ENCODE results near the gene CSF3. TPM values are rescaled to one million over a fixed set of nuclear protein-coding genes. Genes with fewer than 3 reads are reported as not detected.

CSF3 gene
- total and polyA plus RNA-seq, 2 donors (not counting 1 experiment from before 2014, with no cell fraction given) = 0.09 TPM; not detected in 1

DNA sequence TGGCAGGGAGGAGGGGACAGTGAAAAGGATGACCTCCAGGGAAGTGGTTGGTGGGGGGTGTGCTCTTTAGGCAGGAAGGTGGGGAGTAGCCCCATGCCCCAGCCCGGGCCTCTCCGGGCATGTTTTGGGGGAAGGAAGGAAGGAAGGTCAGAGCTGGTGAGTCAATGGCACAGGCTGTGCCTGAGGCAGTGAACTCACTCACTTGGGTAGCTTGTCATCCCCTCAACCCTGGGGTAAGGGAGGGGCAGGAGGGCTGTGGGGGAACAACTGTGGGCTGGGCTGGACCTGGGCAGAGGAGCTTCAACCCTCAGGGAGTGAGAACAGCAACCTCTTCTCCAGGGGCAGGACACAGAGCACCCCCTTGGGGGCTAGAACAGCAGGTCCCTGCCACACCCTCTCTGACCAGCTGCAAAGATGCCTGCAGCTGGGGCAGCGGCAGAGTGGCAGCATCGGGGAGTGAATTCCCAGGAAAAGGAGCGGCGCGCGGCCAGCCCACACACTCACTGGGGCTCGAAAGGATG, 6.3 kb downstream of the CSF3 start:
- no peak for ATAC-seq (ENCODE audit: low read depth)
- Histone ChIP-seq H3K27me3 (replicated peaks in 1 of 4; ENCODE audit: control extremely low read depth in 1 of 4, control insufficient read depth in 3 of 4, insufficient read depth in 4 of 4, low read length in 3 of 4) (no peaks in the 10 kb centered on the region), H2AFZ (ENCODE audit: insufficient read depth, low read depth, low read length, poor library complexity, severe bottlenecking) (no peak overlapping the region), H3K36me3 (replicated peaks in 1 of 2; ENCODE audit: control extremely low read depth in 1 of 2, control insufficient read depth in 1 of 2, extremely low read depth in 1 of 2, insufficient read depth in 2 of 2, low read length in 1 of 2) (peaks cover 0 to 65% of the 10 kb centered on the region in 2 experiments), H4K20me1 (ENCODE audit: control insufficient read depth, insufficient read depth, low read length, poor library complexity, severe bottlenecking) (no peaks in the 10 kb centered on the region), H3K4me1 (ENCODE audit: control insufficient read depth in 2 of 2, insufficient read depth in 2 of 2, low read length in 2 of 2) (no peaks in the 10 kb centered on the region), H3K4me3 (ENCODE audit: control extremely low read depth in 1 of 5, extremely low read depth in 1 of 5, insufficient read depth in 1 of 5, low read depth in 2 of 5, low read length in 4 of 5) (no peak overlapping the region), H3K27ac (ENCODE audit: low read length in 2 of 2) (no peak overlapping the region), H3K9ac (ENCODE audit: low read length) (no peak overlapping the region), H3K9me3 (ENCODE audit: control extremely low read depth in 1 of 3, control insufficient read depth in 2 of 3, insufficient read depth in 1 of 3, low read length in 2 of 3) (no peaks in the 10 kb centered on the region), H3K79me2 (ENCODE audit: control insufficient read depth, insufficient read depth, low read length) (no peaks in the 10 kb centered on the region), H3K4me2 (replicated peaks; ENCODE audit: low read depth, low read length, poor library complexity, severe bottlenecking) (no peak overlapping the region)
- ChIA-PET CTCF (interaction anchor here (1.0 to 2.5 kb wide), 4 partner anchors 8 to 65 kb away, joined by 3 to 9 read pairs (median 4); no protein-coding TSS in a partner anchor), POLR2A (interaction anchor here (0.6 kb wide), 1 partner anchor 152 kb away, joined by 3 read pairs; no protein-coding TSS in a partner anchor)
- Mint-ChIP-seq H3K27me3 (no peaks in the 10 kb centered on the region), H3K4me1 (no peaks in the 10 kb centered on the region), H3K9me3 (ENCODE audit: insufficient read depth) (no peaks in the 10 kb centered on the region), H3K4me3 (no peak overlapping the region), H3K27ac (no peak overlapping the region)
- TF ChIP-seq EZH2 (IDR thresholded peaks at IDR 0.05; ENCODE audit: borderline replicate concordance, insufficient read depth, low read depth, low read length, poor library complexity, severe bottlenecking) (no peak), CTCF (IDR thresholded peaks at IDR 0.05) (no peak)
- DNase-seq = no peak
- intact Hi-C loops (cut with micrococcal nuclease) = no loop called here
- WGBS (ENCODE audit: insufficient coverage) = 93% methylated on average over 9 of the region's 9 CpGs

- Mint-ChIP-seq H3K27me3 (no peaks in the 10 kb centered on the region), H3K27ac (no peak overlapping the region), H3K4me1 (peaks cover 4% of the 10 kb centered on the region), H3K9me3 (ENCODE audit: insufficient read depth) (no peaks in the 10 kb centered on the region), H3K4me3 (no peak overlapping the region)
- intact Hi-C loops (cut with micrococcal nuclease) = no loop called here
- WGBS (ENCODE audit: insufficient coverage) = 98% methylated on average over 9 of the region's 9 CpGs
- ChIA-PET POLR2A (interaction anchor here (0.5 kb wide), 1 partner anchor 83 kb away, joined by 3 read pairs; no protein-coding TSS in a partner anchor), CTCF (interaction anchor here (0.7 to 1.4 kb wide), 2 partner anchors 9 to 149 kb away, joined by 3 to 6 read pairs; no protein-coding TSS in a partner anchor)
- Histone ChIP-seq H3K4me3 (ENCODE audit: control extremely low read depth in 1 of 5, extremely low read depth in 1 of 5, insufficient read depth in 1 of 5, low read depth in 2 of 5, low read length in 4 of 5) (no peak overlapping the region), H3K79me2 (ENCODE audit: control insufficient read depth, insufficient read depth, low read length) (no peaks in the 10 kb centered on the region), H3K4me1 (ENCODE audit: control insufficient read depth in 2 of 2, insufficient read depth in 2 of 2, low read length in 2 of 2) (peaks cover 0 to 5% of the 10 kb centered on the region in 2 donors), H2AFZ (ENCODE audit: insufficient read depth, low read depth, low read length, poor library complexity, severe bottlenecking) (no peak overlapping the region), H3K36me3 (replicated peaks in 1 of 2; ENCODE audit: control extremely low read depth in 1 of 2, control insufficient read depth in 1 of 2, extremely low read depth in 1 of 2, insufficient read depth in 2 of 2, low read length in 1 of 2) (peaks cover 0 to 71% of the 10 kb centered on the region in 2 experiments), H3K4me2 (replicated peaks; ENCODE audit: low read depth, low read length, poor library complexity, severe bottlenecking) (no peak overlapping the region), H4K20me1 (ENCODE audit: control insufficient read depth, insufficient read depth, low read length, poor library complexity, severe bottlenecking) (no peaks in the 10 kb centered on the region), H3K27me3 (replicated peaks in 1 of 4; ENCODE audit: control extremely low read depth in 1 of 4, control insufficient read depth in 3 of 4, insufficient read depth in 4 of 4, low read length in 3 of 4) (no peaks in the 10 kb centered on the region), H3K9me3 (ENCODE audit: control extremely low read depth in 1 of 3, control insufficient read depth in 2 of 3, insufficient read depth in 1 of 3, low read length in 2 of 3) (no peaks in the 10 kb centered on the region), H3K9ac (ENCODE audit: low read length) (no peak overlapping the region), H3K27ac (ENCODE audit: low read length in 2 of 2) (no peak overlapping the region)
- no peak for ATAC-seq (ENCODE audit: low read depth)
- no peak for DNase-seq
- no peak for TF ChIP-seq CTCF (IDR thresholded peaks at IDR 0.05)
- TF ChIP-seq EZH2 (IDR thresholded peaks at IDR 0.05; ENCODE audit: borderline replicate concordance, insufficient read depth, low read depth, low read length, poor library complexity, severe bottlenecking) = no peak
Measured at GRCh38 chr17:40022497-40022896, 7.3 kb downstream of the CSF3 start.

Measured in B cell (primary cell).